Measurements from ENCODE around the gene CHST6.
"Not testable (repeated sequence)": the region's sequence is repeated elsewhere in the genome, so short reads cannot be mapped to it uniquely, and the experiment has no call there.

The CHST6 gene

DNA sequence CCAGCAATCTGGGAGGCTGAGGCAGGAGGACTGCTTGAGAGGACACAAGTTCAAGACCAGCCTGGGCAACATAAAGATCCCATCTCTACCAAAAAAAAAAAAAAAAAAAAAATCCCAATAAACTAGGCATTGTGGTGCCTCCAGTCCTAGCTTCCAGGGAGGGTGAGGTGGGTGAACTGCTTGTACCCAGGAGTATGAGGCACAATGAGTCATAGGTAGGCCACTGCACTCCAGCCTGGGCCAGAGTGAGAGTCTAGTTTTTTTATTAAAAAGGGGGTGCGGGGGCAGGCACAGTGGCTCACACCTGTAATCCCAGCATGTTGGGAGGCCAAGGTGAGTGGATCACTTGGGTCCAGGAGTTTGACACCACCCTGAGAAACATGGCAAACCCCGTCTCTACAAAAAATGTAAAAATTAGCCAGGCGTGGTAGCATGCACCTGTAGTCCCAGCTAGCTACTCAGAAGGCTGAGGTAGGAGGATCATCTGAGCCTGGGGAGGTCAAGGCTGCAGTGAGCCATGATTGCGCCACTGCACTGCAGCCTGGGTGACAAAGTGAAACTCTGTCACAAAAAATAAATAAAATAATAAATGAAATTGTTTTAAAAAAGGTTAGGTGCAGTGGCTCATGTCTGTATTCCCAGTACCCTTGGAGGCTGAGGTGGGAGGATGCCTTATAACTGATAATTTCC is 7.8 kb upstream of the CHST6 start:
- no peak for DNase-seq

DNA sequence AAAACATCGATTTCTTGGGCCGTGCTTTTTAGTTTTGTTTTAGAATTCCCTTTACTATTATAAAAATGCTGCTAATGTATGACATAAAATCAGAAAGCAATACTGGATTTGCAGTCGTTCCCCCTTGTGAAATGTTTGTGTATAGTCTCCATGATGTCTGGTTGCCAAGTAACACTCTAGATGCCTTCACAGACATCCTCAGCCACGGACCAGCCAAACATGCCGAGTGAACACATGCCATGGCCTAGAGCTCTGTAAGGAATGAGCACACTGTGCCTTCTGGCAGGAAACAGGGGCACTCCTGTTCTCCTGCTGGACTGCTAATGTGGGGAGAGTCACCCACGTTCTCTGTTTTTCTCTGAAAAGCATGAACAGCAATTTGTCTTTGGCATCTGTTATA is 6.6 kb upstream of the CHST6 start:
- not testable (repeated sequence) for DNase-seq

- DNase-seq: no peak
These were observed 6.1 kb upstream of the CHST6 start for GRCh38 chr16:75501359-75501758.

GRCh38 chr16:75498605-75499322 is 3.5 kb upstream of the CHST6 start:
- not testable (repeated sequence) for DNase-seq

- DNase-seq: no peak
These were observed 2.3 kb upstream of the CHST6 start for GRCh38 chr16:75497558-75497957.

DNA sequence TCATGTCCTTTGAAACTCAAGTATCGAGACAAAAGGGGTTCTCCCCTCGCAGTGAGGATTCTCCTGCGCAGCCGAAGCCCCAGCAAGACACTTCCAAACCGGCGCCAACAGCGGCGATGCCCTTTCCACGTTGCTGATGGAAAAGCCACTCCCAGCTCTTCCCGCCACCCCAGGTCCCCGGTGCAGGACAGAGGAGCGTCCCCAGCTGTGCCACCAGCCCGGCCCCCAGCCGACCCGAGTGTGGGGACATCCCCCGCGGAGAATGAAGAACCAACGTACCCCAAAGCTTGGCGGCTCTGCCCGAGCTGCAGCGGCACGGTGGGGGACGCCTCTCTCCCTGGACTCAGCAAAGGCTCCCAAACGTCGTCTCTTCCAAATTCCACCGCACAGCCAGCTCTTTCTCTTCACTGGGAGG is 573 bp downstream of the CHST6 start:
- DNase-seq: no peak

DNA sequence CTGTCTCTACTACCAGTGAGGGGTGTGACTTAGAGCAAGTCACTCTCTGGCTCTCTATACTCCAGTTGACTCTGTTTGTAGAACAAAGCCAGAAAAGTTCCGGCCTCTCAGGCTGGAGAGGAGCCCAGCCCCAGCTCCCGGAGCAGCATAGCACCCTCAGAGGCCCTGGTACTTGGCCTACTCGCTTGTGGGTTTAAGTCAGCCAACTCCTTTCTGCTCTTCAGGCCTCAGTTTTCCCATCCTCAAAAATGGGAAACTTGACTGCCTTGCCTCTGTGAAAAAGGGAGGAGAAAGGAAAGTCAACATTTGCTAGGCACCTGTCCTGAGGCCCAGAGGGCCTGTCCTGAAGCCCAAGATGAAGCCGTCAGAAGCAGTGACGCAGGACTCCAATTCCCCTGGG is 1.1 kb downstream of the CHST6 start:
- no peak for DNase-seq

DNA sequence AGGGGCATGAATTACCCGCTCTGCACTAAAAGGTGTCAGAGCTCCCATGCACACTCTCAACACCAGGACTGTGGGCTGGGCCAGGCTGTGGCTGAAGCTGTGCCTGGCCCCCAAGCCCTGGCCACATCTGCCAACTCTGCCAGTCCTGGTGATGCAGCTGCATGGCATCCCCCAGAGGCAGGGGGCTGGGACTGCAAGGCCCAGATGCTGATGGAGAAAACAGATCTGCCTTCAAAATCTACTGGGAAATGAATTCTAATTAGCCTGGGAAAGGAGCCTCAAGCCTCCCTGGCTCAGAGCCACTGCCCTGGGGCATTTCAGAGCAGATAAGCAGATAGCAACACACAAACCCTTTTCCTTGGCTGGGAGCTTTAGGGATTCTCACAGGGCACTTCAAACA is 3.4 kb downstream of the CHST6 start:
- no peak for DNase-seq

DNA sequence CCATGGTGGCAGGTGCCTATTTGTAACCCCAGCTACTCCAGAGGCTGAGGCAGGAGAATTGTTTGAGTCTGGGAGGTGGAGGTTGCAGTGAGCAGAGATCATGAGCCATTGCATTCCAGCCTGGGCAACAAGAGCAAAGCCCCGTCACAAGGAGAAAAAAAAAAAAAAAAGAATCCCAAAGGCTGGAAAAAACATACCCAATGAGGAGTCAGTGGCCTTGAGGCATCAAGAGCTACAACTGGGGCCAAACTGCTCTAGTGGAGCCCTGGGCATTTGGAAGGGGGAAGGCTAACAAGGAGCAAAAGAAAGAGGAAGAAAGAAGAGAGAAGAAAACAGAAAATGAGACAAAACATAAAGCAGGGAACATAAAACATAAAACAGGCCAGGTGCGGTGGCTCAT is 6.9 kb downstream of the CHST6 start:
- no peak for DNase-seq

GRCh38 chr16:75486676-75487313 is 8.4 kb downstream of the CHST6 start:
- no peak for DNase-seq

- no peak for DNase-seq
These were observed 9.1 kb downstream of the CHST6 start for GRCh38 chr16:75486014-75486675.

GRCh38 chr16:75485230-75486013 is 9.8 kb downstream of the CHST6 start:
- no peak for DNase-seq

GRCh38 chr16:75483222-75483621 is 12.0 kb downstream of the CHST6 start:
- no peak for DNase-seq

DNA sequence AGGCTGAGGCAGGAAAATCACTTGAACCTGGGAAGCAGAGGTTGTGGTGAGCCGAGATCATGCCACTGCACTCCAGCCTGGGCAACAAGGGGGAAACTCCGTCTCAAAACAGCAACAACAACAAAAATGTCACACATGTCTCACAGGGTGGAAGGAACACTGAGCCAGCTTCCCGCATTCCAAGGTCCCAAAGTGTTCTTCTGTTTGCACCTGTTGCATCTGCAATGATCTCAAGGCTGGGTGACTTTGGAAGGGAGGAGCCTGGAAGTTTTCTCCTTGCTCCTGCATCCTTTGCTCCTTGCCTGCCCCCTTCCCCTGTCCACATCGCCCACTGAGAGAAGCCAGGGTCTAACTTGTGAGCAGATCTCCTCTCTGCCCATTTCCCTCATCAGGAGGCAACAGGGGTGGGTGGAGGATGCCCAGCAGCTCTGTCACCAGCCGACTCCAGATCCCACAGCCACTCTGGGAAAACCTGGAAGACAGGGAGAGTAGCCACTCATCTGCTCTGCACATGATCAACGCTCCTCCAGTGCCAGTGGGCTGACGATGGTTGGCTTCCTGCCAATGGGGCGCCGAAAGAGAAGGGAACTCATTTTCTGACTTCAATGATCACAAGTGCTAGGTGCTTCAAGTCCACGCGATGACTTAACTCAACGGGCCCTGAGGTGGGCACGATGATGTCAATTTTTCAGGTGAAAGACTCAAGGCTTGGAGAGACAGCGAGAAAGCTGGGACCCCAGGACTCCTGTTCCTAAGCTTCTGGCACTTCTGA is 12.6 kb downstream of the CHST6 start:
- no peak for DNase-seq

- DNase-seq: no peak
These were observed 13.8 kb downstream of the CHST6 start for GRCh38 chr16:75481475-75481874.

GRCh38 chr16:75479421-75479990 is 15.7 kb downstream of the CHST6 start:
- DNase-seq: no peak

DNA sequence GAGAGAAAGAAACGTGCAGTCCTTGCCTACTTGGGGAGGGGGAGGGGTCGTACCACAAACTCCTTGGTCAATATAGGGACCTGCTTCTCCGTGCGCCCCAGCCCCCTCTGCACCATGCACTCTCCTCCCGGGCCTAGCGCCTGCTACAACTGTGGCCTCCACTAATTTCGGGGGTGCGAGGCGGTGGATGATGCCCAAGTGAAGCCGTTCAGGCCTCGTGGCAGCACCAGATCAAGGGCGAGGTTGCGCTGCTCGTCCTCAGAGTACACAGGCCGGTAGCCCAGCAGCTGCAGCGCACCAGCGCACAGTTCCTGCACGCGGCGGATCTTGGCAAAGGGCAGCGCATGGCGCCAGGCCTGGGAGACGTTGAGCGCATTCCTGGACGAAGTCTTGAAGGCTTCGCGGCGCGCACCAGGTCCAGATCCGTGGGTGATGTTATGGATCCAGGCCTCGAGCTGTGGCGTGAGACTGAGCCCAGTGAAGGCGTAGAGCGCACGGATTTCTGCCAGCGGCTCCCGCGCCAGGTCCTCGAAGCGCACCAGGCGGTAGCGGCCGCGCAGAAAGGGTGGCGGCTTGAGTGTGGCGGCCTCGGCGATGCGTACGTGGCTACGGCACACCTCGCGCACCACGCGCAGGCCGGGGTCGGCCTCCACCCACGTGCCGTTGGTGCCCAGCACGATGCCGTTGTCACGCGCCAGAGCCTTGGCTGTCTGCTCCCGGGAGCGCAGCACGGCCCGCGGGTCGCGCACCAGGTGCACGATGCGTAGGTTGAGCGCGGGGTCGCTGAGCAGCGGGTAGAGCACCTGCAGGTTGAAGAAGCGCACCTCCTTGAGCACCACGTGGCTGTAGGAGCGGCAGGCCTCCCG is 16.5 kb downstream of the CHST6 start:
- DNase-seq: no peak

GRCh38 chr16:75477680-75478473 is 17.4 kb downstream of the CHST6 start:
- no peak for DNase-seq

DNA sequence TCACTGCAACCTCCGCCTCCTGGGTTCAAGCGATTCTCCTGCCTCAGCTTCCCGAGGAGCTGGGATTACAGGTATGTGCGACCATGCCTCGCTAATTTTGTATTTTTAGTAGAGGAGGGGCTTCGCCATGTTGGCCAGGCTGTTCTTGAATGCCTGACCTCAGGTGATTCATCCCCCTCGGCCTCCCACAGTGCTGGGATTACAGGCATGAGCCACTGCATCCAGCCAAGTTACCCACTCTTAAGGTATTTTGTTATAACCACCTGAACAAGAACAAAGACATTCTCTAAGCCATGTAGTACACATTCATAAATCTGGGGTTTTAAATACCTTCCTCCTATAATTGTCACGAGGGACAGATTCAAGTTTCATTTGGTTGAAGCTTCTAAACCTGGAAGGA is 18.4 kb downstream of the CHST6 start:
- DNase-seq: no peak

DNA sequence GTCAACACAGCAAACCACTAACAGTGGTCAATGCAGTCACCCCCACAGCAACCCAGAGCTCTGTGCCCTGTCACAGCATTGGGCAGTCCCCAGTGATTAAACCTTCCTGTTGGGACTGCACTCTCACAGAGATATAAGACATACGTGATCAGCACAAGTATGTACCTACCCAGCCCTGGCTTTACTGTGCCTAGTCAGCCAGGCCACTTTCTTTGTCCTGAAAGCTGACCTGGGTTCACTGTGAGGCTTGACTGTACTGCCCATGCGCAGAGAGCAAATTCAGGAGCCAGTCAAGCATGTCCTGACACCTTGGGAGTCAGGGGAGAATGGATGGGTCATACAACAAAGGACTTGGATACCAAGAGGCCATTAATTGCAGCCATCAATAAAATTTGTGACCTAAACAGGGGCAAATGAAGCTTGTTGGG is 19.8 kb downstream of the CHST6 start:
- DNase-seq: no peak
